ENCODE results near the gene ART1.

Gene ART1

DNA sequence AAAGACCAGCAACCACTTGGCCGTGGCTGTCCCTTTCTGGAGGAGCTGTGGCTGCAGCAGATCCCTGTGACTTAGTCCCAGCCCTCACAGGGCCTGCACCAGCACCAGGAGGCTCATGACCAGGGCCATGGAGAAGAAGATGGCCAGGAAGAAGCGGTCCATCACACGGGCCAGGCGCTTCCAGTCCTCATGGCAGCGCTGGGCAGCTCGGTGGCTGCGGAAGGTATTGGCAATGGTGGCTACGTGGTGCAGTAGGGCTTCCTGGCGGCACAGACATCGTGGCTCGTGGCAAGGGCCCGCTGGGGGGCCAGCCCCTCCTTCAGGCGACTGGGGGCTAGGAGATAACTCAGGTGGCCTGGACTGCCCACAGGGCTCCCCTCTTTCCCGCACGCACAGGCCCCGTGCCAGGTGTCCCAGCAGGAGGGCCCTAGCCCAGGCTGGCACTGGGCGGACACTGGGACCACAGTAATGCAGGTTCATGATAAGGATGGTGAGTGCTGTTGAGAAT is 21.1 kb downstream of the ART1 start:
- no peak for DNase-seq

DNA sequence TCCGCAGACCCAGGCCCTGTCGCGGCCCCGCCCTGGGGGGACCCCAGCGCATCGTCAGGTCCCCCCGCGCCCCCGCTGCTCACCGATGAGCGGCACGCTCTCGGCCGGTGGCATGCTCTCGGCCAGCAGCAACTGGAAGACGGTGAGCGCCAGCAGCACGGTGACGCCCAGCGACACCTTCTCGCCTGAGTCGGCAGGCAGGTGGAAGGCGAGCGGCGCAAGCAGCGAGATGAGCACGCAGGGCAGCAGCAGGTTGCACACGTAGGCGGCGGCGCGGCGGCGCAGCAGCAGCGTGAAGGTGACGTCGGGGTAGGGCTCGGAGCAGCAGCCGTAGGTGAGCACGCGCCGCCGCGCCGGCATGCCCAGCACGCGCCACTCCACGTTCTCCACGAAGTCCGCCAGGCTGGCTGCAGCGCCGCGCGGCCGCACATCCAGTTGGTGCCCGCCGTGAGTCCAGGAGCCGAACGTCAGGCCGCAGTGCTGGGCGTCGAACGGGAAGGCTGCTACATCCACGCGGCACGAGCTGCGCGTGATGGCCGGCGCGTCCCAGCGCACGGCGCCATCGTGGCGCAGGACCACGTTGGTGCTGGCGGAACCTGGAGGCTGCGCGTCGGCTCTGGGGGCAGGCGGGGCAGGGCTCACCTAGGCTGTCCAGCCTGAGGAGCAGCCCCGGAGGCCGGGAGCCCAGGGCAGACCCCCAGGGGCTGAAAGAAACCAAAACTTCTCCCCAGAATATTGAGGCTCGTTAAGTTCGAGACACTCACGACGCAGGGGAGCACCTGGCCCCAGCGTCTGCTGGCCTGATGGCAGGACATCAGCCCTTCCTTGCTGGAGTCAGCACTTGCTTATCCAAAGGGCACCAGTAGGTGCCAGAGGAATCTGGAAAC is 22.5 kb downstream of the ART1 start:
- DNase-seq, result no peak

DNA sequence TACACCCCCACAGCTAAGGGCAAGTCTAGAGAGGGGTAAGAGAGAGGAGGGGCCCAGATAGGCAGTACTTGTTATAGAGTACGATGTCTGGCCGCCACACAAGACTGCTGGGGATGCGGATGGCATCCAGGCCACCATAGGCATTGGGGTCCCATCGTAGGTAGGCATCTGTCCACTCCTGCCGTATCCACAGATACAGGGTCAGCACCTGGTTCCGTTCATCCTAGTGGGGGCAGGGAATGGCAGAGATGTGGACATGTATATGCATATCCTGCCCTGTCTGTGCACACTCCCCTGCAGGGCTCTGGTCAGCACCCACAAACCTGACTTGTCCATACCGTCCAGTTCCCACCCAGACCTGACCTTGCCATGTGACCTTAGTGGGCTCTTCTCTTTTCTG is 24.2 kb downstream of the ART1 start:
- no peak for DNase-seq

DNA sequence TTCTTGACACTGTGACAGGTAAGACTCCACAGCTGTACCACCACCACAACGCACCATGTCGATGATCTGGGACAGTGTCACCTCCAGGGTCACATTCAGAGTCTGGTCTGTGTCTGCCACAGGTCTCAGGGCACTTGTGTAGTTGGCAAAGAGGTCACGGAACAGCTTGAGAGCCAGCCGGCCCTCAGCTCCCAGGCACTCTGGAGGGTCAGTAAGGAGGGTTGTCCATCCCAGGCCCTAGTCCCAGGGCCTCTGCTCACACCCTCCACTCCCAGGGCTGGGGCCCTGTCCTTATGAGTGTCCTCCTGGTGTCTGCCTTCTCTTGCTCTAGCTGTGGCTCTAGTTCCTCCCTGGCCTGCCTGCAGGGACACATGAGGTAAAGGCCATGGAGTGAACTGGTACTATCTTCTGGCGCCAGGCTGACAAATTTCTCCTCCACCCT is 24.8 kb downstream of the ART1 start:
- no peak for DNase-seq

DNA sequence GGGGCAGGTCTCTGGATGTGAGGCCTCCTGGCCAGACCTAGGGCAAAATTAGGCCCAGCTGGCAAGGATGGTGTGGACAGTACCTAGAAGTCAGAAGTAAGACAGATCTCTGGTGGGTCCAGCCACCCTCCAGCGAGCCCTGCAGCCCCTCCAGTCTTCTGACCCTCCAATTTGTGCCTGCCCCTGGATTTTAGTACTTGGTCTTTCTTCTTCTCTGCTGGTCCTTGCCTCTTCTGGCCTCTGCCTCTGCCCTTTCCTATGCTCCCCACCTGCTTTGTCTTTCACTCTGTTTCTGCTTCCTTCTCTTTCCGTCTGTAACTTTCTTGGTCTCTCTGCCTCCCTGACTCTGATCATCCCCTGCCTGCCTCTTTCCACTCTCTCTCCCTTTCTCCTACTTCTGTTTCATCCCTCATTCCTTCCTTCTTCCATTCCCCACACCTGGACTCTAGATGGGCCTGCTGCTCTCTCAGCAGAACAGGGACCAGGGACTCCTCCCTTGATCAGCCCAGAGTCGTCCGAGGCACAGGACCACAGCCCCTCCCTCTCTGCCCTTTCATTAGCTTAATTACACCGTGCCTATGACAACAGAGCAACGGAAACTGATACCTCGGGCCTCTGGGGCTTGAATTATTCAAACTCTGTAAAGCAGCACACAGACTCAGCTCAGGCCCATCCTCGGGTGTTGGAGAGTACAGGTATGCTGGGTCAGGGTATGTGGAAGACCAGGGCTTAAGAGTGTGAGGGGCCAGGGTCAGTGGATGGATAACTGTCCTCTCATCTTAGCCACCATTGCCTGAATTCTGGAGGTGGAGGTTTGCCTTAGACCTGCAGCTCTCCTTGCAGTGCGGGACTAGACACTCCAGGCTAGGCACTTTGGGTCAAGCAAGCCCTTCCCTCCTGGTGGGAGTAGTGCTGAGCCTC is 26.7 kb downstream of the ART1 start, which contains the start of gene CHRNA10:
Gene CHRNA10, minus strand, starts transcription at position 51 of the 921 bp plus-strand sequence. CDS start 72 bp downstream, outside the sequence.
- DNase-seq, result peak; percentile 0

DNA sequence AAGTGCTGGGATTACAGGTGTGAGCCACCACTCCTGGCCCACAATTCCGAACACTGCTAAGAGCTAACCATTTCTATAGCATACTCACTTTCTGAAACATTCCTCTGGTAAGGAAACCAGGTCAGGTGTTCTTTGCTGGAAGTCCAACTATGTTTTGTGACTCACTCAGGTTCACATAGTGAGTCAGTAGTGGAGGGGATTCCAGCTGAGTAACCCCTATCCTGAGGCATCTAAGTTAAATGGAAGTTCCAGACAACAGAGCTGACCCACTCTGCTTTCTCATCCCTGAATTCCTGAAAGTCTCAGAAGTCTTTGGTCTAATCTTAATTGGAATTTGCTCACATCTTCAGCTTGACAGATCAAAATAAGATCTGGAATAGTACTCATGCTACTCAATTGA is 29.3 kb downstream of the ART1 start:
- no peak for DNase-seq

DNA sequence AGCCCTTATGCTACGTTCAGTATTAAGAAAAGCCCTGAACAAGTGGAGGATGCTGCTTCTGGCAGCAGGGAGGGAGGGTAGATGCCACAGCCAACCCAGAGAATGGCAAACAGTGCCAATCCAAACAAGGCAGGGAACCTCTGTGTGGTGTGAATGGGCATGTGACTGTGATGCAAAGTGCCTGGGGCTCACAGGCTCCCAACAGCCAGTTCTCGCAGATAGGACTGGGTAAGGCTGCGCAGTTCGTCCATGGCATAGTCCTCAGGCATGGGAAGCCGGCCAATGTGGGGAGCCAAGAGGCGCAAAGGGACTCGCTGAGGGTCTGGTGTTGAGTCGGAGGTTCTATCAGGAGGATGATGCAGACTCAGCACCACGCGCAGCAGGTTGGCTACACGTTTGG is 31.0 kb downstream of the ART1 start:
- DNase-seq, result no peak

DNA sequence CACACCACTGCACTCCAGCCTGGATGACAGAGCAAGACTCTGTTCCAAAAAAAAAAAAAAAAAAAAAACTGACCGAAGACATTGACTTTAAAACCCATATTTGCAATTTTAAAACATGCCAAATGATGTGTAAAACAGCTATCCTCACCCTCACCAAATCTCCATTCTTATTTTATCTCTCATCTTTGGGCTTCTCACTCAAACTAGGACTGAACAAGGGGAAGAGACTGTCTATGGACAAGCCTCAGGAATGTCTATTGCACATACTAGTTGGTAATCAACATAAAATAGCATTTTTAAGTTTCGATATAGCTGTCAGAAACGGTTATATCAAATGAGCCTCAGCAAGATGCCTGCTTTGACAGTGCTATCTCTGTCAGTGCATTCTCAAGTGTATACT is 34.1 kb downstream of the ART1 start:
- DNase-seq, result no peak

DNA sequence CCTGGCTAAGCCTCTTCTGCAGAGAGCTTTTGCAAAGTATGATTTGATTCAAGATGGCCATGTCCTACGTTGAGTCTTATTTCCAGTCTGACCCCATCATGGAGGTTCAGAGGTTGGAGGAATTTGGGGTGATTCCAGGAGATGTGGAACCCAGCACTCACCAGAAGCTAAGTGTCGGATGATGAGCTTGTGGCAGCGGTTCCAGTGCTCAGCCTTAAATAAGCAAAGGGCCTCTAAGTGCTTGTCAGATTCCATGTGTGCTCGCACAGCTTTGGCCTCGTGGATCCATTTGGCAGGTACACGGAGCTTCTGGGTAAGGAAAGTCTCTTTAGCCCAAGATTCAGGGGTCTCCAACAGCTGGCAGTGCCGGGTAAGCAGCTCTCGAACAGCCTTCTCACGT is 38.1 kb downstream of the ART1 start:
- DNase-seq, result no peak

DNA sequence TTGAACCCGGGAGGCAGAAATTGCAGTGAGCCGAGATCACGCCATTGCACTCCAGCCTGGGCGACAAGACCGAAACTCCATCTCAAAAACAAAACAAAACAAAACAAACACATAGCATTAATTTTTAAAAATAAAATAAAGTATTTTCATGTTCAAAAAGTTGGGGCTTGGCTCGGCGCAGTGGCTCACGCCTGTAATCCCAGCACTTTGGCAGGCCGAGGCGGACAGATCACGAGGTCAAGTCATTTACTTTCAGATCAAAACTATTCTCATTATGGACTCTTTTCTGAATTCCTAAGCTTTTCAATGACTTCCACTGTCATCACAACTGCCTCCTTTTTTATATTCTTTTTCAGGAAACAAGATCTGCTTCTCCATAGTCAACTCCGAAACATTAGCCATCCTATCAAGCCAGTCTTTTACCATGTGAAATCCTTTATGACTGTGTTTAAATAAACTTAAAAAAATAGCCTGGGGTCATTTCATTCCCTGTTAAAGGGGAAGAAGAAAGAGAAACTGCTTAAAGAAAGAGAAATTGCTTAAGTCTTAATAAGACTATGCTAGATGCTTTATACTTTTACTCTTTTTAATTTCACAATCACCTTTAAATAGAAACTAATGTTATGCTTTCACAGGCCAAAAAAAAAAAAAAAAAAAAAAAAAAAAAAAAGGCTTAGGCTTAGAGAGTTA is 39.3 kb downstream of the ART1 start:
- DNase-seq, result no peak

DNA sequence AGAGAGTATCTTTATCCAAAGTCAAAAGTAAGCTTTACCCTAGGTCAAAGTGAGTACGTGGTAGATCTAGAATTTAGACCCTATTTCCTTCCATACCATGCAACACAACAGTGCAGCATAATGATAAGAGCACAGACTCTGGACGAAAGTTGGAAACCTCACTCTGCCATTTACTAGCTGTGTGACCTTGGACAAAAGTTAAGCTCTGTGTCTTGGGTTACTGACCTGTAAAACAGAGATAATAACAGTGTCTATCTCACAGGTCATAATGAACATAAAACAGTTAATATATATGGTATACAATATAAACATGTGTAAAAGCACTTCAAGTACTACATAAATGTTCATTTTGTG is 39.9 kb downstream of the ART1 start:
- no peak for DNase-seq

DNA sequence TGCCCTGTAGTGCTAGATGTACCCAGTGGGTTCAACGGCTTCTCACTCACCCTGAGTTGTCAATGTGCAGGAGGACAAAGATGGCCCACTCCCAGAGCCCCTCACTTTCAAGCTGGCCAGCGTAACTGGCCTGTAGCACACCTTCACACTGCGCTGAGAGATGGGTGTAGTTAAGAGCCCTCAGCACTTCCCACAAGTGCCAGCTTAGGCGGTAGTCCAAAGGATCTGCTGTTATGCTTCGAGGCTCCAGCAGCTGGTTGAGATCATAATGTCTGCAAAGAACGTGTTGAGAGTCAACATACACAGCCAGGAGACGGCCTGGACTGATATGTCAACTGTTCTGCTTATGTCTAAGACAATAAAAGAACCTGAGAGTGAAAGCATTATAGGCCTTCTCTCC is 41.0 kb downstream of the ART1 start:
- peak; percentile 9 for DNase-seq

DNA sequence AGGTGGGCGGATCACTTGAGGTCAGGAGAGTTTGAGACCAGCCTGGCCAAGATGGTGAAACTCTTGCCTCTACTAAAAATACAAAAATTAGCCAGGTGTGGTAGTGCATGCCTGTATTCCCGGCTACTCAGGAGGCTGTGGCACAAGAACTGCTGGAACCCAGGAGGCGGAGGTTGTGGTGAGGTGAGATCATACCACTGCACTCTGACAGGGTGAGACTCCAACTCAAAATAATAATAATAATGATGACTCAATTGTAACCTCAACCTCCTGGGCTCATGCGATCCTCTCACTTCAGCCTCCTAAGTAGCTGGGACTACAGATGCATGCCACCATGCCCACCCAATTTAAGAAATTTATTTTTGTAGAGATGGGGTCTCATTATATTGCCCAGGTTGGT is 41.8 kb downstream of the ART1 start:
- no peak for DNase-seq

DNA sequence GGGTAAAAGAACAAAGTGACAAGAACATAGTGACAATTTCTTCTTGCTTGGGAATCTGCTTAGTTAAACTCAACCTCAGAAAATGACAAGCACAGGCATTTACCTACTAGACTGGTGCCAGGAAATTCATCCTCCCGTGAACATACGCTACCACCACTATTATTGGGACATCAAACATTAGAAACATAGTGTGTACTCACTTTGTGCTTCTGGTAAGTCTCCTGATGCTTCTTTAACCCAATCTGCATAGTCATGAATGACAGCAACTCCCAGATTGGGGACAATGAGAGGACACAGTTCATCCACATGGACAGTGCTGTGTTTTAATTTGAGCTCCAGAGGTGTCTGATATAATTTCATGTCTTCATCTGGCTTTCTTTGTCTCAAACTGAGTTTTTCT is 55.5 kb downstream of the ART1 start:
- no peak for DNase-seq

DNA sequence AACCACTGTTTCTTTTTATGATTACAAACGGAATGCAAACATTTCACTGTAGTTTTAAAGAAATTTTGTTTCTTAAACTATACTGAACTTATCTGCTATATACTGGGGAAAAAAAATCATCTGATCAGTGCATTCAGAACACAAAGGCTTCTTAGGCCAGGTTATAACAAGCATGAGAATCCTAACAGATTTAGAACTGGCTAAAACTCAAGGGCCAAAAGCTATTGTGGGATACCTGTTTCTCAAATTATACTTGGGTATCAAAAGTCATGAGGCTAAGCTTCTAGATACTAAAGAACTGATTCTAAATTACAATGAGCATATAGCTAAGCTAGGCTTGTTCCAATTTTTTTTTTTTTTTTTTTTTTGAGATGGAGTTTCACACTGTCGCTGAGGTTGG is 56.0 kb downstream of the ART1 start:
- no peak for DNase-seq

DNA sequence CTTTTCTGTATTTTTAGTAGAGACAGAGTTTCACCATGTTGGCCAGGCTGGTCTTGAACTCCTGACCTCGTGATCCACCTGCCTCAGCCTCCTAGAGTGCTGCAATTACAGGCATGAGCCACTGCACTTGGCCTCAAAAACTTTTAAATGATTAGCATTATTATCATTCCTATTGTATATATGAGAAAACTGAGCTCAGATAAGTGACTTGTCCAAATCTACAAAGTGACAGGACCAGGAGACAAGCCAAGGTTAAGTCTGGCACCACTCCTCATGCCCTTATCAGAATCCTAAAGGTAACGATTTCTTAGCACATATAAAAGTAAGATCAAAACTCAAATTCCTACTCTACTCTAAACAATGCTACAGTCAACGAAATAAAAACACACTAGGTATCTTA is 58.5 kb downstream of the ART1 start:
- no peak for DNase-seq

DNA sequence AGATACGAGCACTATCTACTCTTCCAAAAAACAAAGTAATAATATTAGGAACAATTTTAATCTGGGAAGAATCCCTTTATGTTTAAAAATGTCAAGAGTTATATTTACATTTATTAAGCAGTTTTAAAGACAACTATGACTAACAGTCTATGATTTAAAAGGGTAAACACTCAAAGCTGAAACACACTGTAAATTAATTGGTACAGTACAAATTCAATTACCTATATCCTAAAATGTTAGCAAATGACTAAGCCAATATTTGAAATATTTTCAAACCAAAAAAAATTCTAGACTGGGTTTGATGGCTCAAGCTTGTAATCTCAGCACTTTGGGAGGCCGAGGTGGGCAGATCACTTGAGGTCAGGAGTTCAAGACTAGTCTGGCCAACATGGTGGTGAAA is 62.2 kb downstream of the ART1 start:
- no peak for DNase-seq

DNA sequence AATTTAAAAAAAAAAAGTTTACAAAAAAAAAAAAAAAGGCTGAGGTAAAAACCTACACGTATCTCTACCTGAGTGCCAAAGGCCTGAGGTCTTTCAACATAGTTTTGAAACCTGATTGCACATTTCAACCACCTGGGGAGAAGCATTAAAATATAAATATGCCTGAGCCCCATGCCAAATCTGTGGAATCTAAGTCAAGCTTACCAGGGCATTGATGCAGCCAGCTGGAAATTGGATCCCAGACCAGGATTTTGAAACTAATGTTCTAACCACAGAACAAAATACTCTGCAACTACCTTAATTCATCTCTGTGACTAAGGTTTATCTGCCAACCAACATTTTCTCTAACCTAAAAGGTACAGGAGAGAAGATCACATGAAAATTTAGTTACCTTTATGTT is 65.0 kb downstream of the ART1 start:
- no peak for DNase-seq

DNA sequence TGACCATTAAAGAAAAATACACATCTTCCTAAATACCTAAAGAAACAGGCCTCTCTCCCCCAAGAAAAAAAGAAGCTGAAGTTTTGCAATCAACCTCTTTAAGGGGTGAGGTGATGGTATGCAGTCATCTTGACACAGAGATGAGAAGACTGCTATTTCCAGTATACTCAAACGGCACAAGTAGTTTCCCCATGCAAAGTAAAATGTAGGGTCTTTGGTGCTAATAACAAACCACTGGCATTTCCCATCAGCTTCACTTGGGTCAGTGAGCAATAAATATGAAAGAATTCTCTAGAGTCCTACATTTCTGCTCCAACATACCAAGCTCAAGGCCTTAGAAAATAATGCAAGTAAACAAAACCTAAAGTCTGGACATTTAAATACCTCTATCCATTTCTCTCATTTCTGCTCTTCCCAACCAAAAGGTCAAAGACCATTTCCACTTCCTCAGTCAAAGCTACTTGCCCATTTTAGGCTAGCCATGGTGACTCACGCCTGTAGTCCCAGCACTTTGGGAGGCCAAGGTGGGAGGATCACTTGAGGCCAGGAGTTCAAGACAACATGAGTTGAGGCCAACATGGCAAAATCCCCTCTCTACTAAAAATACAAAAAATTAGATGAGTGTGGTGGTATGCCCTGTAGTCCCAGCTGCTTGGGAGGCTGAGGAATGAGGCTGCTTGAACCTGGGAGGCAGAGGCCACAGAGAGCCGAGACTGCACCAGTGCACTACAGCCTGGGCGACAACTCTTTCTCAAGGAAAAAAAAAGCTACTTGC is 65.7 kb downstream of the ART1 start:
- no peak for DNase-seq

DNA sequence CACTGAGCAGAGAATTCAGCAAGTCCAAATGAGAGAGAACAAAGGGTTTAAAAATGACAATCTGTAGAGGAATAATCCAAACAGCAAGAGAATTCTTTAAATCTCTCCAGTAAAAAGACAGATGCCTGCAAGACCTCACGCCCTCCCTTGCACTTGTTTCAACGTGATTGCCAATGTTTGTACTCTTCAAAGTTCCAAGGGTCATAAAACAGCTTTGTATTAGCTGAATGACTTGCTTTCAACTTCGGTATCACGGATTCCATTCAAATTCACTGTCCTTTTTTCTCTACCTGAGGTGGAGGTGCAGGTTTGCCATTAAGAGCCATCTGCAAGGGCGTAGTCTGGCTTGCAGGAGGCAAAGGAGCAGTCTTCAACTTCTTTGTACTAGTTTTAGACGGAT is 67.3 kb downstream of the ART1 start:
- DNase-seq, result no peak

Data from NCI-H510A treated with DMSO at 0.1 percent for 48 hours (cell line).